Stimulated activated naive B cell treated with anti-CD40 and anti-IgM and Interleukin-4, amounts not matched to agents 10 μg/mL and 1 μg/mL and 100 μg/mL, for 72 hours (primary cell): ENCODE measurements around the gene EEA1.
A peak's percentile ranks its signal among the peaks of the same experiment; 100 is the strongest.

Source experiments
- ATAC-seq, 2 donors: fragments of 150-1000 bp; cut with Tn5 transposase; replicated peaks; 2 replicates each; pipeline ENCODE4 v1.10.0; 2021; ENCODE audit warnings: moderate library complexity in 1 of 2
- DNase-seq: peaks from one replicate; pipeline ENCODE4 v3.0.0; 2021
- H3K27ac Mint-ChIP-seq: one replicate; pipeline ENCODE4 v1.8.0; 2022; ENCODE audit warnings: mild to moderate bottlenecking, mixed read lengths
- H3K27me3 Mint-ChIP-seq, 2 donors: one replicate each; pipeline ENCODE4 v1.8.0; 2022; ENCODE audit warnings: mixed read lengths in 2 of 2
- H3K36me3 Mint-ChIP-seq, 2 donors: one replicate each; pipeline ENCODE4 v1.8.0; 2022; ENCODE audit warnings: mixed read lengths in 2 of 2, mild to moderate bottlenecking in 1 of 2
- H3K4me1 Mint-ChIP-seq, 2 donors: one replicate each; pipeline ENCODE4 v1.8.0; 2022; ENCODE audit warnings: mixed read lengths in 2 of 2, mild to moderate bottlenecking in 1 of 2
- H3K4me3 Mint-ChIP-seq, 2 donors: one replicate each; pipeline ENCODE4 v1.8.0; 2022; ENCODE audit warnings: mild to moderate bottlenecking in 2 of 2, mixed read lengths in 2 of 2, moderate library complexity in 1 of 2
- H3K9me3 Mint-ChIP-seq, 2 donors: one replicate each; pipeline ENCODE4 v1.8.0; 2022; ENCODE audit warnings: mixed read lengths in 2 of 2, mild to moderate bottlenecking in 1 of 2

Gene EEA1

DNA sequence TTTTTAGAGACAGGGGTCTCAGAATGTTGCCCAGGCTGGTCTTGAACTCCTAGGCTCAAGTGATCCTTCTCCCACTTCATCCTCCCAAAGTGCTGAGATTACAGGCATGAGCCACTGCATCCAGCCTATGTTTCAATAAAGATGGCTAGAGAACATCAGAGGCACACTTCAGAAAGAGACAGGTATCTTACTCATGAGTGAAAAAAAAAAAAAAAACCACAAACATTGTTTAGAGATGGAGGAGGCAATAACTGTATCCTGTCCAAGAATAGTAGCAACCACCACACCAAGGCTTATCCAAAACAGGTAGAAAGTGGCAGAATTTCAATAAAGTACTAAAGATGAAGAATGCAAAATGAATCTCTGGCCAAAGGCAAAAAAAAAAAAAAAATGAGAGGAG is 30.3 kb downstream of the EEA1 start:
- peaks cover 17 to 32% of the 10 kb centered on the region in 2 donors for H3K36me3 Mint-ChIP-seq
- no peak overlapping the region for H3K4me3 Mint-ChIP-seq
- H3K27ac Mint-ChIP-seq: no peak overlapping the region
- H3K27me3 Mint-ChIP-seq: no peaks in the 10 kb centered on the region
- peaks cover 13 to 37% of the 10 kb centered on the region in 2 donors for H3K4me1 Mint-ChIP-seq
- DNase-seq (no peak), ATAC-seq (peak in 1 of 2 donors; percentile 34)
- H3K9me3 Mint-ChIP-seq: peaks cover 0 to 5% of the 10 kb centered on the region in 2 donors

GRCh38 chr12:92897844-92898243 is 31.3 kb downstream of the EEA1 start:
- Mint-ChIP-seq H3K27ac (no peak overlapping the region), H3K4me1 (peaks cover 15 to 40% of the 10 kb centered on the region in 2 donors), H3K9me3 (peaks cover 0 to 5% of the 10 kb centered on the region in 2 donors), H3K36me3 (peaks cover 15 to 33% of the 10 kb centered on the region in 2 donors), H3K27me3 (no peaks in the 10 kb centered on the region), H3K4me3 (no peak overlapping the region)
- DNase-seq (no peak), ATAC-seq (no peak)

DNA sequence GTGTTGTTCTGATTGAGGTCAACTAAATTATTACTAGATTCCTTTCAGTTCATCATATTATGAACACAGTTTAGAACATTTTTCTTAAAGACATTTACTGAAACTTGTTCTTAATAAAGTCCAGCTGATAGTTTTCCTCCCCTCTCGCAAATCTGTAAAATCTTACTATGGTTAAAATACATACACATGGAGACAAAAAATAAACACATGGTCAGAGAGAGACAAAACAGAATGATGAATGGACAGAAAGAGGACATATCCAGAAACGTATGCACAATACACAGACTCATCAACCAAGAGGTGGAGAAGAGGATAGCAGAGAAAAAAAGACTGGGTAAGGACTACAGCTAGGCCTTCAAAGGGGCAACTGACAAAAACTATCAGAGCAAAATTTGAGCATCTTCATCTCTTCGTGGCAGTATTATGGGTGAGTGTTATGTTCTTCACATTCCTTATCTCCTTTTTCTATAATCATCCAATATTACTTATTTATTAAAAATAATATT is 38.4 kb downstream of the EEA1 start:
- Mint-ChIP-seq H3K4me3 (no peak overlapping the region), H3K27me3 (no peaks in the 10 kb centered on the region)

DNA sequence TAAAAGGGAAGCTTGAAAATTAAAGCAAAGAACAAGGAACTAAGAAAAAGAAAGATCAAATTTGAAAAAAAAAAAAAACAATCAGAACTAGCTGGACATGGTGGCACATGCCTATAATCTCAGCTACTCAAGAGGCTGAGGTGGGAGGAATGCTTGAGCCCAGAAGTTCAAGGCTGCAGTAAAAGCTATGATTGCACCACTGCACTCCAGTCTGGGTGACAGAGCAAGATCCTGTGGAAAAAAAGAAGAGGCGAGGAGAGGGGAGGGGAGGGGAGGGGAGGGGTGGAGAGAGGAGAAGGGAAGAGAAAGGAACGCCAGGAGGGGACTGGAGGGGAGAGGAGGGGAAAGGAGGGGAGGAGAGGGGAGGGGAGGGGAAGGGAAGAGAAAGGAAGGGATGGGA is 43.0 kb downstream of the EEA1 start:
- ATAC-seq: no peak
- Mint-ChIP-seq H3K27me3 (no peaks in the 10 kb centered on the region), H3K4me3 (no peak overlapping the region), H3K27ac (no peak overlapping the region), H3K9me3 (peaks cover 0 to 2% of the 10 kb centered on the region in 2 donors), H3K4me1 (peaks cover 12 to 14% of the 10 kb centered on the region in 2 donors), H3K36me3 (peaks cover 62 to 74% of the 10 kb centered on the region in 2 donors)
- DNase-seq: no peak

More for the DNA sequence above, 38.4 kb downstream of the EEA1 start:
- ATAC-seq (no peak), DNase-seq (no peak)
- peaks cover 10 to 13% of the 10 kb centered on the region in 2 donors for H3K4me1 Mint-ChIP-seq
- H3K36me3 Mint-ChIP-seq: peaks cover 42 to 60% of the 10 kb centered on the region in 2 donors
- H3K9me3 Mint-ChIP-seq: no peaks in the 10 kb centered on the region
- no peak overlapping the region for H3K27ac Mint-ChIP-seq

DNA sequence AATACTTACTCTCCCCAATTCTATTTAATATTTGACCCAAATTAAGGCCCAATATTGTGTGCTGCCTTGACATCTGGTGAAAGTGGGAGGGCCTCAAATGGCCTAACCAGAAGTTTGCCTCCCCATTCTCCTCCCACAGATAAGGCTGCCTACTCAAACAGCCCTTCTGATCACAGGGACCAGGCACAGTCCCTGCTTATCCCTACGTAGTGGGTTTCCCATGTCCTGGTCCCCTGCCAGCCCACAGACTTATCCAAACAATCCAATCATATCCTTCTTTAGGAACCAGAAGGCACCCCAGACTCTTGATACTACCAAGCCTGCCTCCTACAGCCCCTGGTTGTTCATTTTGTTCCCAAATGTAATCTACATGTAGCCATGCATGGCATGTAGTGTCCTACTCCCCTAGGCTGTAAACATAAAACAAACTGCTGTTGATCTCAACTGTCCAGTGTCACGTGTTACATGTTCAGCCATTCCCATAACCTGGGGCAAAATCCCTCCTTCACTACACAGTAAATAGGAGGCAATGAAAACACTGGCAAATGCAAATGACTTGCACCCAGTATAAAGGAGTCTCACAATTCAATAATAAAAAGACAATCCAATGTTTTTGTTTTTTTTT is 49.3 kb downstream of the EEA1 start:
- peaks cover 0 to 2% of the 10 kb centered on the region in 2 donors for H3K9me3 Mint-ChIP-seq
- no peak overlapping the region for H3K4me3 Mint-ChIP-seq
- H3K4me1 Mint-ChIP-seq: peaks cover 12 to 26% of the 10 kb centered on the region in 2 donors
- H3K36me3 Mint-ChIP-seq: peaks cover 67 to 75% of the 10 kb centered on the region in 2 donors
- ATAC-seq (no peak), DNase-seq (no peak)
- H3K27me3 Mint-ChIP-seq: no peaks in the 10 kb centered on the region
- H3K27ac Mint-ChIP-seq: peak overlapping the region; percentile 28

GRCh38 chr12:92877904-92878303 is 51.2 kb downstream of the EEA1 start:
- H3K36me3 Mint-ChIP-seq: peaks cover 56 to 66% of the 10 kb centered on the region in 2 donors

GRCh38 chr12:92876496-92876895 is 52.6 kb downstream of the EEA1 start:
- H3K36me3 Mint-ChIP-seq: peaks cover 52 to 57% of the 10 kb centered on the region in 2 donors
- DNase-seq (no peak), ATAC-seq (no peak)
- no peak overlapping the region for H3K4me3 Mint-ChIP-seq
- no peak overlapping the region for H3K27ac Mint-ChIP-seq
- H3K4me1 Mint-ChIP-seq: peaks cover 9 to 28% of the 10 kb centered on the region in 2 donors
- no peaks in the 10 kb centered on the region for H3K27me3 Mint-ChIP-seq
- H3K9me3 Mint-ChIP-seq: no peaks in the 10 kb centered on the region

More at GRCh38 chr12:92877904-92878303, 51.2 kb downstream of the EEA1 start:
- no peak for ATAC-seq
- Mint-ChIP-seq H3K27ac (no peak overlapping the region), H3K9me3 (no peaks in the 10 kb centered on the region), H3K27me3 (no peaks in the 10 kb centered on the region), H3K4me3 (no peak overlapping the region), H3K4me1 (peaks cover 9 to 24% of the 10 kb centered on the region in 2 donors)
- no peak for DNase-seq

GRCh38 chr12:92871116-92871515 is 58.0 kb downstream of the EEA1 start:
- peaks cover 4 to 16% of the 10 kb centered on the region in 2 donors for H3K4me1 Mint-ChIP-seq
- H3K36me3 Mint-ChIP-seq: peaks cover 13 to 16% of the 10 kb centered on the region in 2 donors
- H3K27ac Mint-ChIP-seq: no peak overlapping the region
- H3K9me3 Mint-ChIP-seq: no peaks in the 10 kb centered on the region
- no peaks in the 10 kb centered on the region for H3K27me3 Mint-ChIP-seq
- no peak overlapping the region for H3K4me3 Mint-ChIP-seq
- DNase-seq: no peak
- ATAC-seq: no peak

DNA sequence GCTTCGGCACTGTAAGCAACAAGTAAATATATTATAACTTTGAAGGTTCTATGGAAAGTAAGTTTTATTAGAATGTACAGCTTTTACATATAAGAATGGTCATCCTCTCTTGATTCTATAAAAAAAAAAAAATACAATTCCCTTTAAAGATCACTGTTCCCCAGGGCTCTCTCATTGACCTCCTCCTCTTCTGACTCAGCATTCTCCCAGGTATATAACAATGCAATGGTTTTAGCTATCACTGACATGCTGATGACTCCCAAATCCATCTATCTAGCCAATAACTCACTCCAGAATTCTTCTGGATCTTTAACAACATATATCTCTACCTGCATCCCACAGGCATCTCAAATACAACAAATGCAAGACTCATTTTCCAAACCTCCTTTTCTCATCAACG is 62.7 kb downstream of the EEA1 start:
- no peak overlapping the region for H3K27ac Mint-ChIP-seq
- H3K27me3 Mint-ChIP-seq: no peaks in the 10 kb centered on the region
- H3K4me1 Mint-ChIP-seq: peaks cover 4 to 9% of the 10 kb centered on the region in 2 donors
- ATAC-seq: no peak
- H3K4me3 Mint-ChIP-seq: no peak overlapping the region
- H3K9me3 Mint-ChIP-seq: no peaks in the 10 kb centered on the region
- H3K36me3 Mint-ChIP-seq: peaks cover 17 to 18% of the 10 kb centered on the region in 2 donors
- no peak for DNase-seq

- H3K27ac Mint-ChIP-seq: peak overlapping the region; percentile 48
- no peaks in the 10 kb centered on the region for H3K27me3 Mint-ChIP-seq
- no peaks in the 10 kb centered on the region for H3K9me3 Mint-ChIP-seq
Measured at GRCh38 chr12:92863251-92863650, 65.8 kb downstream of the EEA1 start.

DNA sequence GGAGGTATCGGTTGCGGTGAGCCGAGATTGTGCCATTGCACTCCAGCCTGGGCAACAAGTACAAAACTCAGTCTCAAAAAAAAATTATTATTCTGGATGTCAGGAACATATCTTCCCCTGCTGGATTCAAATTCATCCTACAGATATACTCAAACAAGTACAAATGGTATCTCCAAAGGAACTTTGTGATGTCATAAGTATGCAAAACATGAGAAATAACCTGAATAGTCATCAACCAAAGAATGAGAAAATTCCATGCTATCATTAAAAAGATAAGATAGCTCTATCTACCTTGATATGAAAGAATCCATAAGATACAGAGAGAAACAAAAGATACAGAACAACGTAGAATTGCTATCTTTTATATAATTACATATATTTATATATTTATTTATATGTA is 67.7 kb downstream of the EEA1 start:
- Mint-ChIP-seq H3K4me3 (no peak overlapping the region), H3K27me3 (no peaks in the 10 kb centered on the region), H3K9me3 (no peaks in the 10 kb centered on the region), H3K4me1 (peaks cover 5 to 9% of the 10 kb centered on the region in 2 donors), H3K36me3 (peaks cover 48 to 53% of the 10 kb centered on the region in 2 donors), H3K27ac (no peak overlapping the region)
- ATAC-seq: no peak
- no peak for DNase-seq

More at GRCh38 chr12:92863251-92863650, 65.8 kb downstream of the EEA1 start:
- H3K36me3 Mint-ChIP-seq: peaks cover 39 to 43% of the 10 kb centered on the region in 2 donors
- ATAC-seq (no peak), DNase-seq (no peak)
- no peak overlapping the region for H3K4me3 Mint-ChIP-seq
- H3K4me1 Mint-ChIP-seq: peaks cover 5 to 9% of the 10 kb centered on the region in 2 donors

DNA sequence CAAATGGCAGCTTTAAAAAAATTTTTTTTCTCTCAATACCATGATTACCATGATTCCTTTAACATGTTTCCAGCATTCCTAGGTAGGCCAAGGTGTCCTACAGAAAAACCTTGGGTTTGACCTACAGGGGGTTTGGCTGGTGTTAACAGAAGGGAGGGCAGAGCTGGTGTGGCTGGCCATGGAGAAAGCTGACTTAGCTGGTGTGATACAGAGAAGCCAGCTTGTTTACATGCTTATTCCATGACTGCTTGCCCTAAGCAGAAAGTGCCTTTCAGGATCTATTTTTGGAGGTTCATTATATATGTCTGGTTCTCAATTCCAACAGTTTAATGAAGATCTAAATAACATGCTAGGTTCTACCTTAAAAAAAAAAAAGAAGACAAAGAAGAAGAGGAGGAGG is 68.6 kb downstream of the EEA1 start:
- Mint-ChIP-seq H3K27ac (peak overlapping the region; percentile 6), H3K4me1 (peaks cover 5 to 9% of the 10 kb centered on the region in 2 donors), H3K36me3 (peaks cover 48 to 53% of the 10 kb centered on the region in 2 donors), H3K27me3 (no peaks in the 10 kb centered on the region), H3K9me3 (no peaks in the 10 kb centered on the region), H3K4me3 (no peak overlapping the region)
- DNase-seq (no peak), ATAC-seq (no peak)

GRCh38 chr12:92859650-92860386 is 69.3 kb downstream of the EEA1 start:
- no peak overlapping the region for H3K27ac Mint-ChIP-seq
- peaks cover 5 to 9% of the 10 kb centered on the region in 2 donors for H3K4me1 Mint-ChIP-seq
- no peak for ATAC-seq
- peaks cover 48 to 55% of the 10 kb centered on the region in 2 donors for H3K36me3 Mint-ChIP-seq
- no peak overlapping the region for H3K4me3 Mint-ChIP-seq
- H3K9me3 Mint-ChIP-seq: no peaks in the 10 kb centered on the region
- DNase-seq: no peak
- H3K27me3 Mint-ChIP-seq: no peaks in the 10 kb centered on the region

- no peak overlapping the region for H3K4me3 Mint-ChIP-seq
- DNase-seq (no peak), ATAC-seq (no peak)
- peaks cover 2 to 3% of the 10 kb centered on the region in 2 donors for H3K4me1 Mint-ChIP-seq
- H3K27ac Mint-ChIP-seq: no peak overlapping the region
- no peaks in the 10 kb centered on the region for H3K9me3 Mint-ChIP-seq
- peaks cover 46 to 53% of the 10 kb centered on the region in 2 donors for H3K36me3 Mint-ChIP-seq
- H3K27me3 Mint-ChIP-seq: no peaks in the 10 kb centered on the region
Measured at GRCh38 chr12:92857818-92858217, 71.3 kb downstream of the EEA1 start.
